ENCODE data around the gene ADCK2.

Gene ADCK2

DNA sequence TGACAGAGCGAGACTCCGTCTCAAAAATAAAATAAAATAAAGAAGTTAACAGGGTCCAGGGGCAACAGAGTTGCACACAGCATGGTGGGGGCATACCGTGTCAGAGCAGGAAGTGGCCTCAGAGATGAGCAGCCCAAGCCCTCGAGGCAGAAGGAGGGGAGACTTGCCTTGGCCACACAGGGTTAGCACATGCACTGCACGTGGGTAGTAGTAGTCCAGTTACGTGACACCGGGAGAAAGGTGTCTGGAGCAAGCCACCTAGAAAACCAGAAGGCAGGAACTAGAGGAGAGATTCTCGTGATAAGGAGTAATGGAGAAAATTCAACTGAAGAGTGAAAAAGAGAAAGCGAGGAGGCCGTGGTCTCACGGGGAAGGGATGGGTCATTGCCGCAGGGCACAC is 22.4 kb upstream of the ADCK2 start:
- TF ChIP-seq, protein P1, sequence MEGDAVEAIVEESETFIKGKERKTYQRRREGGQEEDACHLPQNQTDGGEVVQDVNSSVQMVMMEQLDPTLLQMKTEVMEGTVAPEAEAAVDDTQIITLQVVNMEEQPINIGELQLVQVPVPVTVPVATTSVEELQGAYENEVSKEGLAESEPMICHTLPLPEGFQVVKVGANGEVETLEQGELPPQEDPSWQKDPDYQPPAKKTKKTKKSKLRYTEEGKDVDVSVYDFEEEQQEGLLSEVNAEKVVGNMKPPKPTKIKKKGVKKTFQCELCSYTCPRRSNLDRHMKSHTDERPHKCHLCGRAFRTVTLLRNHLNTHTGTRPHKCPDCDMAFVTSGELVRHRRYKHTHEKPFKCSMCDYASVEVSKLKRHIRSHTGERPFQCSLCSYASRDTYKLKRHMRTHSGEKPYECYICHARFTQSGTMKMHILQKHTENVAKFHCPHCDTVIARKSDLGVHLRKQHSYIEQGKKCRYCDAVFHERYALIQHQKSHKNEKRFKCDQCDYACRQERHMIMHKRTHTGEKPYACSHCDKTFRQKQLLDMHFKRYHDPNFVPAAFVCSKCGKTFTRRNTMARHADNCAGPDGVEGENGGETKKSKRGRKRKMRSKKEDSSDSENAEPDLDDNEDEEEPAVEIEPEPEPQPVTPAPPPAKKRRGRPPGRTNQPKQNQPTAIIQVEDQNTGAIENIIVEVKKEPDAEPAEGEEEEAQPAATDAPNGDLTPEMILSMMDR (IDR thresholded peaks at IDR 0.05; ENCODE audit: low read depth, low read length): no peak
- no peak overlapping the region for H3K4me3 ChIP-seq (ENCODE audit: low read depth, low read length)

DNA sequence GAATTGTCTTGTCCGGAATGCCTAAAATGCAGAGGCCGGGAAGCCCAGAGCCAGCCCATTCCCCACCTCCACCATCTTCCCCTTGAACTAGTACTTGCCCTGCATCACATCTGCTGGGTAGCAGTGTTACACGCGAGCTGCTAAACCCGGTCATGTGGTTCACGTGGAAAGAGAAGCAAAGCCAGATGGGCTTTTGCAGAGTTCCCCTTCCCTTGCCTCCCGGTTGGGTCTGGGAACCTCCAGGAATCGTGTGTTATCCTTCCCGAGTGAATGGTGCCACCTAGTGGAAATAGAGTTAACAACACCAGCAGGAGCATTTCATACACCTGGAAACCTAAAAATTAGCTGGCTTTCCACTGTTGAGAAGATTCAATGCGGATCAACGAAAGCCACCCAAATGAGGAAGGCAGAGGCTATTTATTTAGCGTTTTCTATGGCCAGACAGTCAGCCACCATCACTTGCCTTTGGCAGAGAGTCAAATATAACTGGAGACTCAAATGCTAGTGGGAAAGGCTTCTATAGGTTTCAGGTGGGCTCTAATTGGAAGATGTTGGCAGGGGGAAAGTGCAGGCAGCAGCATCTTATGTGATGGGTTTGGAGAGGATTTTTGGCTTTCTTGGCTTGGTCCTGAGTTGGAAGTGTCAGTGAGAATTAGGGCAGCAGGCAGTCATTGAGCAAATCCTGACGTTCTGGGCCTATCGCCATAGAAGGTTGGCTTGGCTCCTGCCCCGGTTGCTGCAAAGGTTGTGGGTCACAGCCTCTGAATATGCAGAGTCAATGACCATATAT is 19.2 kb upstream of the ADCK2 start:
- no peak overlapping the region for H3K4me3 ChIP-seq (ENCODE audit: low read depth, low read length)
- TF ChIP-seq, protein P1 (IDR thresholded peaks at IDR 0.05; ENCODE audit: low read depth, low read length): peak; percentile 68

DNA sequence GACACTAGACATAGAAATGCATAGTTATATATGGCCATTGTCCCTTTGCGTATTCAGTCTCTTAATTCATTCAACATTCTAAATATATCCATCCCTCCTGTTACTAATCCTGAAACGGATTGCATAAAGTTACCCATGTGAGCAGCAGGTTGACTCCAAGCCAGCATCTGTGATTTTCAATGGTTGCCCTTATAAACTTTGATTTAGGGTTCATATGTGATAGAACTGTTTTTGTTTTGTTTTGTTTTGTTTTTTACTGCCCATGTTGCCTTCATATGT is 18.7 kb upstream of the ADCK2 start:
- no peak overlapping the region for H3K4me3 ChIP-seq (ENCODE audit: low read depth, low read length)
- TF ChIP-seq, protein P1 (IDR thresholded peaks at IDR 0.05; ENCODE audit: low read depth, low read length): no peak

DNA sequence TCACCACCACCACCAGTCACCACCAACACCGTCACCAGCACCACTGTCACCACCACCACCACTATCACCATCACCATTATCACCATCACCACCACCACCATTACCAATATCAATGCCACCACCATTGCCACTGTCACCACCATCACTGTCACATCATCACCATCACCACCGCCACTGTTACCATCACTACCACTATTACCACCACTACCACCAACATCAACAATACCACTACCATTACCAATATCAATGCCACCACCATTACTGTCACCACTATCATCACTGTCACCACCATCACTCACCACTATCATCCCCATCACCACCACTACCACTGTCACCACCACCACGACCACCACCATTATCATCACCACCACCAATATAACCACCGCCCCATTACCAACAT is 18.1 kb upstream of the ADCK2 start:
- TF ChIP-seq, protein P1 (IDR thresholded peaks at IDR 0.05; ENCODE audit: low read depth, low read length): no peak
- H3K4me3 ChIP-seq (ENCODE audit: low read depth, low read length): no peak overlapping the region

DNA sequence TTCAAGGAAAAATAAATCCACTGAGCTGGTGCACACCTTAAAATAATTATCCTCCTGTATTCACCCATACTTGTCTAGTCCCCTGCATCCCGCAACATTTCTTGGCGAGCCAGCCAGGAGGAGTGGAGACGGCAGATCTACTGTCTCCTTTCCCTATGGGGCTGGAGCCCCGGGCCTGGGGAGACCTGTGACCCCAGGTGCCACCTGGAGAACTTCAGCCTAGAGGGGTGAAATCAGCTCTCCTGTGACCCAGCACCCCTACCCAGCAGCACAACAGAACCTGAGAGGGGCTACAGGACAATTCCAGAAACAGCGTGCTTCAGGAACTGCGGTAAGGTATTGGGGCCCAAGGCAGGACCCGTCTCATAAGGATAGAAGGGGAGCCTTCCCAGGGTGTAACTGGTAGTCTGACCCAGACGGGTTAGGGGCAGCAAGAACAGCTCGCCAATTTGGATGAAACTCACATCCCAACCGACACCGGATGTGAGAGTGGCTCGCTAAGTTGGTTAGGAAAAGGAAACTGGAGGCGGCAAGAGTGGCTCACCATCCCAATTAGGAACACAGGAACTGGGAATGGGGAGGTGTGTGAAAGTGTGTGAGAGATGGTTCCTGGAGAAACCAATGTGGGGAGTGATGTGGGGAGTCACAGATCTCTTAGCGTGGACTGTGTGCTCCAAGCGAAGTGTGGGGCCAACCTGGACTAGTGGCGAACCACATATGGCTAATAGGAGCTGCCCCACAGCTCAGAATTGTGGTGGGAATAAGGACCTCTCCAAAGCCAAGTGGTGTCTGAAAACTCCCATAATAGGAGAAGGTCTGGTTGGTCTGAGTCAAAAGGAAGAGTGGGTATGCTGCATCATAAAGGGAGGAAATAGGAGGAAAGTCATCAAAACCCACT is 17.0 kb upstream of the ADCK2 start:
- TF ChIP-seq, protein P1 (IDR thresholded peaks at IDR 0.05; ENCODE audit: low read depth, low read length): no peak

DNA sequence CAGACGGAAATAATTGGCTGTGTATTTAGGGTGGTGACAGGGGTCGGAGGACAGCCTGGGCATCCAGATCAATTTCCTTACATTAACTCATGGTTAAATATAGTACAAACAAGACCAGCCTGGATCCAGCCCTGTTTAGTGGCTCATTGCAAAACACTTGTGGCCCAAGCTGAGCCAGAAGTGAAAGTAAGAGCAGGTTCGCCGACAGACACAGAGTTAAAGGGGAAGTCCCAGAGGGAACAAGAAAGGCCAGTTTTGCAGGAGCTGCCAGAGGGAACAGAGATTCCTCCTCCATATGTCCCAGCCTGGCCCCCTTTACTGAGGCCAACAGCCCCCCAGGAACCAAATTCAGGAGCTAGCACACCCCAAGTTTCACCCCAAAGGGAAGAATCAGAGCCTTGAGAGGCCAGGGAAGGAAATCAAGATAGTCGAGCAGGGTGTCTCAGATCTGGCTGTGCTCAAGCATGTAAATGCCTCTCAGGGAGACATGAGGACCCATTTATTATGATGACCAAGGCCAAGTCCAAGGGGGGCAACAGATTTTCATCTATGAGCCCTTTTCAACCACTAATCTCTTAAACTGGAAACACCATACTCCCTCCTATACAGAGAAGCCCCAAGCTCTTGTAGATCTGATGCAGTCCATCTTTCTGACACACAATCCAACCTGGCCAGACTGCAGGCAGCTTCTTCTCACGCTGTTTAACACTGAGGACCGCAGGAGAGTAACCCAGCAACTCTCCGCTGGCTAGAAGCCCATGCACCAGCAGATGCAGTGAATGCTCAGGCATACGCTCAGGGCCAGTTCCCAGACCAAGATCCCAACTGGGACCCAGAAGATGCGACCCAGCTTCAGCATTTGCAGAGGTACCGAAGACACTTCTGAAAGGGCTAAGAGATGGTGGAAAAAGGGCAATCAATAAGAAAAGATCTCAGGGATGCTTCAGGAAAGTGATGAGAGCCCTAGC is 15.9 kb upstream of the ADCK2 start:
- peak overlapping the region; percentile 46 for H3K4me3 ChIP-seq (ENCODE audit: low read depth, low read length)
- TF ChIP-seq, protein P1 (IDR thresholded peaks at IDR 0.05; ENCODE audit: low read depth, low read length): no peak

More for the DNA sequence above, 17.0 kb upstream of the ADCK2 start:
- peak overlapping the region; percentile 46 for H3K4me3 ChIP-seq (ENCODE audit: low read depth, low read length)
